HFF-Myc (cell line): Measurements from ENCODE around the gene LRPAP1.

Experiments
- DNase-seq: peaks from one replicate; pipeline ENCODE4 v3.0.0-alpha.2; 2011; ENCODE audit warnings: low read depth; ENCODE audit errors: extremely low read depth
- H3K4me3 ChIP-seq: replicated peaks from 2 replicates; pipeline ENCODE4 v1.5.1; 2011; ENCODE audit warnings: low read depth, mild to moderate bottlenecking, control low read depth, low read length
- TF ChIP-seq, protein P1 (sequence below): IDR thresholded peaks from 2 replicates; pipeline ENCODE4 v1.5.1; 2012; ENCODE audit warnings: mild to moderate bottlenecking, low read depth, low read length, control low read depth; ENCODE audit errors: missing control alignments

LRPAP1 gene

DNA sequence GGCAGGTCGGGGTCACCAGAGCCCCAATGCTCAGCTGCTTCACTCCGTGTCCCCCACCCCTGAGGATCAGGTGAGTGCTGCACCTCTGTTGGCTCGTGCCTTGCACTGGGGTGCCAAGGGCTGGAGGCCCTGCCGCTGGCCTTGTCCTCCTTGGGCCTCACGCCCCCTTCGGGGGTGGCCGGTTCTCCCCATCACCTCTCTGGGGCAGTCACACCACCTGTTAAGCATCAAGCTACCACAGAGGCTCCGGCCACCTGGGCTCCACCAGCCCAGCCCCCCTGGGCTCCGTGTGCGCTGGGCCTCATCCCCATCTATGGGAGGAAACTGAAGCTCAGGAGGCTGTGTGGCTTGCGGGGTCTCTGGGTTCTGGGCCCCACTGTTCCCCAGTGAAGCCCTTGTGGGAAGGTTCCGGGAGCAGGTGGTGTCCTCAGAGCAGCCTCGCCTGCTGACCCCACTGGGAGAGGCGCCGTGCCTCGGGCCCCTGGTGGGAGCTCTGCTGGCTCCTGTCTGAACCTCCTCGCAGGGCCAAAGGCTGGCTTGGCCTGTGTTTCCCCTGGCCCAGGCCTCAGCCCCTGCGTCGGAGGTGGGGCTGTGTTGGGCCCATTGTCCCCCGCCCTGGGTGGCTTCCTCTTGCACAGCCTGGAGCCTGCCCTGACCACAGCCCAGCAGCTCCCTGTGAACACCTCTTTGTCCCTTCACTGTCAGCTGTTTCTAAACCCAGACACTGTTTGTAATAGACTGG is 38.3 kb downstream of the LRPAP1 start:
- no peak for DNase-seq
- H3K4me3 ChIP-seq, result no peak overlapping the region
- TF ChIP-seq, protein P1, sequence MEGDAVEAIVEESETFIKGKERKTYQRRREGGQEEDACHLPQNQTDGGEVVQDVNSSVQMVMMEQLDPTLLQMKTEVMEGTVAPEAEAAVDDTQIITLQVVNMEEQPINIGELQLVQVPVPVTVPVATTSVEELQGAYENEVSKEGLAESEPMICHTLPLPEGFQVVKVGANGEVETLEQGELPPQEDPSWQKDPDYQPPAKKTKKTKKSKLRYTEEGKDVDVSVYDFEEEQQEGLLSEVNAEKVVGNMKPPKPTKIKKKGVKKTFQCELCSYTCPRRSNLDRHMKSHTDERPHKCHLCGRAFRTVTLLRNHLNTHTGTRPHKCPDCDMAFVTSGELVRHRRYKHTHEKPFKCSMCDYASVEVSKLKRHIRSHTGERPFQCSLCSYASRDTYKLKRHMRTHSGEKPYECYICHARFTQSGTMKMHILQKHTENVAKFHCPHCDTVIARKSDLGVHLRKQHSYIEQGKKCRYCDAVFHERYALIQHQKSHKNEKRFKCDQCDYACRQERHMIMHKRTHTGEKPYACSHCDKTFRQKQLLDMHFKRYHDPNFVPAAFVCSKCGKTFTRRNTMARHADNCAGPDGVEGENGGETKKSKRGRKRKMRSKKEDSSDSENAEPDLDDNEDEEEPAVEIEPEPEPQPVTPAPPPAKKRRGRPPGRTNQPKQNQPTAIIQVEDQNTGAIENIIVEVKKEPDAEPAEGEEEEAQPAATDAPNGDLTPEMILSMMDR, result no peak

DNA sequence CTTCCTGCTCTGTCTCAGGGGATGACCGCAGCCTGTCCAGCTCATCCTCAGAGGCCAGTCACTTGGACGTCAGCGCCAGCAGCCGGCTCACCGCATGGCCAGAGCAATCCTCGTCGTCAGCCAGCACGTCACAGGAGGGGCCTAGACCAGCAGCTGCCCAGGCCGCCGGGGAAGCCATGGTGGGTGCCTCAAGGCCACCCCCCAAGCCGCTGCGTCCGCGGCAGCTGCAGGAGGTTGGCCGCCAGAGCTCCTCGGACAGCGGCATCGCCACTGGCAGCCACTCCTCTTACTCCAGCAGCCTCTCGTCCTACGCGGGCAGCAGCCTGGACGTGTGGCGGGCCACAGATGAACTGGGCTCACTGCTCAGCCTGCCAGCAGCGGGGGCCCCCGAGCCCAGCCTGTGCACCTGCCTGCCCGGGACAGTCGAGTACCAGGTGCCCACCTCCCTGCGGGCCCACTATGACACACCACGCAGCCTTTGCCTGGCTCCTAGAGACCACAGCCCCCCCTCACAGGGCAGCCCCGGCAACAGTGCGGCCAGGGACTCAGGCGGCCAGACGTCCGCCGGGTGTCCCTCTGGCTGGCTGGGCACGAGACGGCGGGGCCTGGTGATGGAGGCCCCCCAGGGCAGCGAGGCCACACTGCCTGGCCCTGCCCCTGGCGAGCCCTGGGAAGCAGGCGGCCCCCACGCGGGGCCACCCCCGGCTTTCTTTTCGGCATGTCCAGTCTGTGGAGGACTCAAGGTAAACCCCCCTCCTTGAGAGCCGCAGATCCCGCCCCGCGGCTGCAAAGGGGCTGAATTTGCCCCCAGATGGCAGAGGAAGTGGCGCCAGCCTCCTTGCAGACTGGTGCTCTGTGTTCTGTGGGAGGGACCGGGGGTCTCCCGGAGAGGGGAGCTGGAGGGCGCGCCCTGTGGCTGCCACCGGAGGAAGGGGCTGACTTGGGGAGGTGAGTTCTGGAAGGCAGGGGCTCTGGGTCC is 39.2 kb downstream of the LRPAP1 start:
- no peak overlapping the region for H3K4me3 ChIP-seq
- TF ChIP-seq, protein P1, result no peak
- DNase-seq, result no peak

DNA sequence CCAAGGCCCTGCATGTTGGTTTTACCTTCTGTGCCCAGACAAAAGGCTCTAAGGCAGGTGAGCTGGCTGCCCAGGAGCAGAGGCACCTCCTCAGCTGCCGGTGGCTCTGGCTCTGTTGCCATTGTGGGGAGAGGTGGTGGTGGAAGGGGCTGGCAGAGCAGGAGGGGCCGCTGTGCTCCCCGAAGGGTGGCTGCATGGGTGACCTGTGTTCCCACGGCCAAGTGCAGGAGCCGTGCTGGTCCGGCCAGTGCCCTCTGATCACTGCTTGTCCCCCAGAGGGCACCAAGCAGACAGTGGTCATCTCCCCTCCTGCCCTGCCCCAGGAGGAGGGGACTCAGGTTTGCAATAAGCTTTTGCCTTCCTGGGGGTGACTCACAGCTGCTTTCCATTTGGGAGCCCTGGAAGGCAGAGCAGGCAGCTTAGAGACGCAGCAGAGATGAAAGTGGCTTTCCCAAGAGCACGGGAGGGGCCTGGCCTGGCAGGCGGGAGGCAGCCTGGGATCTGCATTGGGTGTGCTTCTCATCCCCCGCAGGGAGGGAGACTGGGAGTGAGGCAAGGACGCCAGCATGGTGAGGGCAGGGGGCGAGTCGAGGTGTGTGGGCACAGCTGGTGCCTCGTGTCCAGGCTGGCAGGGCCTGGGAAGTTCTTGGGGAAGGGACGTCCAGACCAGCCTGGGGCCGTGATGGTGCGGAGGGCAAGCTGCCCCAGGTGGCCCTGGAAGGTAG is 40.4 kb downstream of the LRPAP1 start:
- H3K4me3 ChIP-seq, result no peak overlapping the region
- DNase-seq, result peak; percentile 24
- TF ChIP-seq, protein P1, result no peak

DNA sequence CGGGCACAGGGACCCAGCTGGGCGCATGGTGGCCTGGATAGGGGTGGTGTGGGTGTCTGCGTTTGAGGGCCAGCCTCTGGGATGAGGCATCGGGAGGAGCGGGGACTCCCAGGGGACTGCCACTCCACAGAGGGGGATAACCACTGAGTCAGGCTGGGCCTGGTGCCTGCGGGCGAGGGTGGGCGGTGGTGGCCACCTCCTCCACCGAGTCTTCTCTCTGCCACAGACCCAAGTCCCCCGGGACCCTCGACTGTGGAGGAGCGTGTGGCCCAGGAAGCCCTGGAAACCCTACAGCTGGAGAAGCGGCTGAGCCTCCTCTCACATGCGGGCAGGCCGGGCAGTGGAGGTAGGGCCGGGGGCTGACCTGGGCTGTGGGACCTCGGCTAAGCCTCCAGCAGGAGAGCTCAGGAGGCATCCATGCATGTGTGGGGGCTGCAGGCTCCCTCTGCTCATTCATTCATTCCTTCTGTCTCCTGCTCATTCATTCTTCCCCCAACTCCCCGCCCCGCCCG is 42.7 kb downstream of the LRPAP1 start:
- TF ChIP-seq, protein P1, result no peak
- H3K4me3 ChIP-seq, result no peak overlapping the region
- DNase-seq, result no peak

DNA sequence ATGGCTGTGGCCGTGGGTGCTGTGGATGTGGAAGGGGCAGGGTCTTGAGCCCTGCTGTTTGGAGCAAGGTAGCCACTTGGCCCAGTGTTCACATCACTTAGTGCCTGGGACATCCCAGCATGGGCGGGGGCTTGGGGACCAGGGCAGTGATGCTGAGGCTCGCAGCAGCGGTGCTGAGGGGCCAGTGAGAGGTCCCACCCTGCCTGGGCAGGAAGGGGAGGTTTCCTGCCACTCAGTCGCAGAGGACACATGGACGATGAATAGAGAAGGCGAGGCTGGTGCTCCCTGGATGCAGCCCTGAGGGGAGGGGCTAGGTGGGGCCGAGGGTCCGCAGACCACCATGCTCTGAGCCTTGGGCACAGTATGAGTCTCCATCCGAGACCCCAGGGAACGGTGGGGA is 43.4 kb downstream of the LRPAP1 start:
- H3K4me3 ChIP-seq, result no peak overlapping the region
- no peak for DNase-seq
- TF ChIP-seq, protein P1, result no peak

DNA sequence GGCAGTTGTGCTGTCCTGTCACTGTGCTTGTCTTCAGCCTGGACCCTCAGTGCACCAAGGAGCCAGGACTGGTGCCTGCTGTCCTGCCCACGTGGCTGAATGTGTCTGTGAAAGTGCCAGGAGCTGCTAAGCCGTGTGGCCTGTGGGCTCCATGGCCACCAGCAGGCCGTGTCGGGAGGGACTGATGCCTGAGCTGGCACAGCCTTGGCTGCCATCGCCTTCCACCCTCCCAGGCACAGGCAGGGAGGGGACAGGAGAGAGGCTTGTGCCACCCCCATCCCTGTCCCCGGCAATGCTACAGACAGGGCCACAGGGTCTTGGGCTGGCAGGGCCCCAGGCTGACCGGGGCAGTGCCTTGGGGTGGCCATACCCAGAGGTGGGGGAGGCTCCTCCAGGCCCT is 44.4 kb downstream of the LRPAP1 start:
- TF ChIP-seq, protein P1, result no peak
- H3K4me3 ChIP-seq, result no peak overlapping the region
- no peak for DNase-seq
